ENCODE measurements around the gene PGAM1. TPM values are rescaled to one million over a fixed set of nuclear protein-coding genes. Genes with fewer than 3 reads are reported as not detected.
A peak's percentile ranks its signal among the peaks of the same experiment; 100 is the strongest.
"Not testable (repeated sequence)": the region's sequence is repeated elsewhere in the genome, so short reads cannot be mapped to it uniquely, and the experiment has no call there.

PGAM1 gene
- total RNA-seq, 1 donor from 2014 or later, result 143 TPM

GRCh38 chr10:97454330-97455036 is 28.5 kb downstream of the PGAM1 start:
- DNase-seq (ENCODE audit: low spot score in 2 of 2), result no peak

GRCh38 chr10:97456034-97456685 is 30.2 kb downstream of the PGAM1 start:
- DNase-seq (ENCODE audit: low spot score in 2 of 2), result no peak
- FAIRE-seq, result no peak

More at GRCh38 chr10:97454330-97455036, 28.5 kb downstream of the PGAM1 start:
- no peak for FAIRE-seq

GRCh38 chr10:97456686-97457065 is 30.7 kb downstream of the PGAM1 start:
- FAIRE-seq (no peak), DNase-seq (ENCODE audit: low spot score in 2 of 2) (no peak)

DNA sequence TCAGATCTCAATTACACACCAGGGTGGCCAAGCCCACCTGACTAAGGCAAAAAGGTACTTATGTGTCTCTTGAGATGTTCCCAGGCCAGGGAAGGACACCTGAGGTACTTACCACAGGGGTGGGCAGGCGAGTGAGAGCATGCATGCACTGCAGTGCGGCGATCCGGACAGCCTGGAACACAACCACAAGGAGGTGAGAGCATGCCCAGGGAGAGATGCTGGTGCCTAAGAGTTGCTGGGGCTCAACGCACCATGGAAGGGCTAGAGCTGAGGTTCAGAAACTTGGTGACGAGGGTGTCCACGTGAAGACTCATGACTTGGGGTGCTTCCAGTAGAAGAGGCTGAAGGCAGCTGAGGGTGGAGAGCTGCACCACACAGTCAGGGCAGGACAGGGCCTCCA is 33.1 kb downstream of the PGAM1 start:
- no peak for FAIRE-seq
- DNase-seq (ENCODE audit: low spot score in 2 of 2), result no peak

DNA sequence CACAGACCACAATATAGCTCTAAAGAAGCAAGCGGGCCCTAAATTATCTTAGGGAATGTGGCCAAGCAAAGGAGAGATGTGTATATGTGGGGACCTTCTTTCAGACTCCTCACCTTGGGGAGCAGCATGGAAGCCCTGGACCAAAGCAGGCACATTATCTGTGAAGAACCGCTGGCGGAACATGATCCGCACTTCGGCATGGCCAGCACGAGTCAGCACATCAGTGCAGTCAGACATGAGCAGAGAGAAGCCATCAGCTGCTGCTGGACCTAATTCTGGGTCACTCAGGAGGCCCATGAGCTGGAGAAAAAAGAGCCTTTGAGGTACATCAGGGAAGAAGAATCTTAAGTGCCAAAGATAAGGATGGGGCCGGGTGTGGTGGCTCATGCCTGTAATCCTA is 33.9 kb downstream of the PGAM1 start:
- FAIRE-seq (no peak), DNase-seq (ENCODE audit: low spot score in 2 of 2) (no peak)

DNA sequence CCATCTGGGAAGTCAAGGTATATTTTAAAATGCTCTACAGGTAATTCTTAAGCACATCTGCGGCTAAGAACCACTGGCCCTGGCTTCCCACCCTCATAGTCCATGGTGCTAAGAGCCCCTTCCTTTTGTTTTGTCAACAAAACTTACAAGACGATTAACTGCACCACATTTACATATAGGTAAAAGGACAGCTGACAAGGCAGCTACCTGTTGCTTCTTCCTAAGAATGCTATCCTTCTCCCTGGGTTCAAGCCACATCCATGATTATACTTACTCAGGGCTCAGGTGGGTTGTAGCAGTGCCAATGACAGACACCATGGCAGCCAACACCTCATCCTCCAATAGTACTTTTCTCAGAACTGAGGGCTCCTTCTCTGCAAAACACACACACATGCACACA is 36.3 kb downstream of the PGAM1 start:
- FAIRE-seq (no peak), DNase-seq (ENCODE audit: low spot score in 2 of 2) (no peak)

- DNase-seq (ENCODE audit: low spot score in 2 of 2), result peak in 1 of 2 donors; percentile 61
- FAIRE-seq, result no peak
These were observed 37.6 kb downstream of the PGAM1 start for GRCh38 chr10:97463363-97464132.

- DNase-seq (ENCODE audit: low spot score in 2 of 2), result no peak
- FAIRE-seq, result no peak
These were observed 38.2 kb downstream of the PGAM1 start for GRCh38 chr10:97464226-97464625.

GRCh38 chr10:97465982-97466381 is 40.0 kb downstream of the PGAM1 start:
- no peak for DNase-seq (ENCODE audit: low spot score in 2 of 2)
- no peak for FAIRE-seq

DNA sequence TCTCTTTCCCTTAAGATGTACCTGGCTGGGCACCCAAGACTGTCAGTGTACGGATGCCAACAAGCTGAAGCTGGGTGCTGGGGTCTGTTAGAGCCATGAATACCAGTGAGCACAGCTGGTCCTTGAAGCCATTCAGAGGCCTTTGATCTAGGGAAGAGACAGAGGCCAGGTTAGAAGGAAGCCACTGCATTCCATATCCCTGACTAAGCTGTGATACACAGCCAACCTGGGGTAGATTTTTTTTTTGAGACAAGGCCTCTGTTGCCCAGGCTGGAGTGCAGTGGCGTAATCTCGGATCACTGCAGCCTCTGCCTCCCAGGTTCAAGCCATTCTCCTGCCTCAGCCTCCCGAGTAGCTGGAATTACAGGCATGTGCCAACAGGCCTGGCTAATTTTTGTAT is 40.8 kb downstream of the PGAM1 start:
- DNase-seq (ENCODE audit: low spot score in 2 of 2), result no peak
- FAIRE-seq, result no peak

DNA sequence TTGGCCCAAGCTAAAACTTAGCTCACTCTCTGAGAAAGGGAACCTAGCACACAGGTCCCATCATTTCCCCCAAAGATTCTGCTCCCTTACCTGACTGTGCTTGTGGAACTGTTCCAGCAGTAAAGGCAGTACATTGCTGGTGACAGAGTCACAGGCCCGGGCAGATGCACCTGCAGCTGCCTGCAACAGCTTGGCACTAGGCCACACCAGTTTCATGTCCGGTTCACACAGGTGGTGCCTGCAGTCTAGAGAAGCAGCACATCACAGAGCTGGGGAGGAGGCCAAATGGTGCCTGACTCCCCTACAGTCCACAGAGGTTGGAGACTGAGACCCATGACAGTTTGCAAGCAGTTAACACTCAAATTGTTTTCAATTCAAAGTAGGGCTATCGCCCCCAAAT is 42.2 kb downstream of the PGAM1 start:
- no peak for DNase-seq (ENCODE audit: low spot score in 2 of 2)
- no peak for FAIRE-seq

- not testable (repeated sequence) for FAIRE-seq; DNase-seq (ENCODE audit: low spot score in 2 of 2)
These were observed 42.8 kb downstream of the PGAM1 start for GRCh38 chr10:97468781-97469180.

- no peak for DNase-seq (ENCODE audit: low spot score in 2 of 2)
- no peak for FAIRE-seq
These were observed 48.9 kb downstream of the PGAM1 start for GRCh38 chr10:97474918-97475317.

GRCh38 chr10:97475936-97476594 is 50.1 kb downstream of the PGAM1 start:
- FAIRE-seq (no peak), DNase-seq (ENCODE audit: low spot score in 2 of 2) (no peak)

DNA sequence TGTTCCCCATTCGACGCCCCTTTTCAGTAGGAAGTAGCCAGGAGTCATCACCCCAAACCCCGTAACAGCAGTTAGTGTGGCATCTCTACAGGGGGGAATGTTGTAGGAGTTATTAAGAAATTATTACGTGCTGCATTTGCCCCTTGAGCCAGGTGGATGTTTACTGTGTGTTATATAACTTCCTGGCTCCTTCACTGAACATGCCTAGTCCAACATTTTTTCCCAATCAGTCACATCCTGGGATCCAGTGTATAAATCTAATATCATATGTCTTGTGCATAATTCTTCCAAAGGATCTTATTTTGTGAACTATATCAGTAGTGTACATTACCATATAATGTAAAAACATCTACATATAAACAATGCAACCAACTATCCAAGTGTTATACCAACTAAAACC is 53.4 kb downstream of the PGAM1 start:
- FAIRE-seq, result not testable (repeated sequence)

GRCh38 chr10:97479939-97480338 is 53.9 kb downstream of the PGAM1 start:
- FAIRE-seq, result no peak
- no peak for DNase-seq (ENCODE audit: low spot score in 2 of 2)

More for the DNA sequence above, 53.4 kb downstream of the PGAM1 start:
- DNase-seq (ENCODE audit: low spot score in 2 of 2), result not testable (repeated sequence)

DNA sequence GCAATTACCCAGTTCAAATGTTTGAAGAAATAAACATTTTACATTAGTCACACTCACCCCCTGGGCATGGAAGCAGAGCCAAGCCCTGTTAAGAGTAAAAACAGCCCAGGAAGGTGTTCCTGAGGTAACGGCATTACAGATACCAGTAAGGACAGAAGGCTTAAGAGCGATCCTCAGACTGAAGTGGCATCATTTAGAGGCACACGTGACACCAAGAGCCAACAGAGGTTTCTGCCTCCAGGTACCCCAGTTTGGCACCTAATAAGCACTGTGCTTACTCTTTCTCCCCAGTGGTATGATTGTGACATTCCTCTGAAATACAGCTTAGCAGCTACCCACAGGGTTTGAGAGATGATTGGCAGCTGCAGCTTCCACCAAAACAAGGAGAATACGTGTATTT is 55.1 kb downstream of the PGAM1 start:
- FAIRE-seq, result no peak
- DNase-seq (ENCODE audit: low spot score in 2 of 2), result no peak

- FAIRE-seq (no peak), DNase-seq (ENCODE audit: low spot score in 2 of 2) (no peak)
These were observed 56.4 kb downstream of the PGAM1 start for GRCh38 chr10:97482381-97482780.

All from frontal cortex (tissue), 4 donors.